Parathyroid adenoma (tissue), 2 donors: ENCODE data around the gene DSE.

ENCODE experiments used
- H2AFZ ChIP-seq: fragments of 300-600 bp; sonication (generic); one replicate; pipeline ENCODE4 v1.7.0; 2017; ENCODE audit warnings: antibody characterized with exemption, mild to moderate bottlenecking
- H3K27ac ChIP-seq: fragments of 300-600 bp; sonication (generic); one replicate; pipeline ENCODE4 v1.7.0; 2017
- H3K27me3 ChIP-seq: fragments of 300-600 bp; sonication (generic); one replicate; pipeline ENCODE4 v1.7.0; 2017; ENCODE audit warnings: low read length; ENCODE audit not compliant: control insufficient read depth, insufficient read depth
- H3K36me3 ChIP-seq: fragments of 300-600 bp; sonication (generic); one replicate; pipeline ENCODE4 v1.7.0; 2017; ENCODE audit warnings: low read length; ENCODE audit not compliant: control insufficient read depth, insufficient read depth
- H3K4me1 ChIP-seq: fragments of 300-600 bp; sonication (generic); one replicate; pipeline ENCODE4 v1.7.0; 2017; ENCODE audit warnings: control low read depth
- H3K4me2 ChIP-seq: fragments of 300-600 bp; sonication (generic); one replicate; pipeline ENCODE4 v1.7.0; 2017; ENCODE audit warnings: low read length
- H3K4me3 ChIP-seq: fragments of 300-600 bp; sonication (generic); one replicate; pipeline ENCODE4 v1.7.0; 2017; ENCODE audit warnings: low read depth, low read length
- H3K79me2 ChIP-seq: fragments of 300-600 bp; sonication (generic); one replicate; pipeline ENCODE4 v1.7.0; 2017; ENCODE audit warnings: control low read depth
- H3K9ac ChIP-seq: fragments of 300-600 bp; sonication (generic); one replicate; pipeline ENCODE4 v1.7.0; 2017; ENCODE audit warnings: mild to moderate bottlenecking
- H3K9me3 ChIP-seq: fragments of 300-600 bp; sonication (generic); one replicate; pipeline ENCODE4 v1.7.0; 2017; ENCODE audit warnings: low read length; ENCODE audit not compliant: control insufficient read depth
- CTCF ChIP-seq: fragments of 300-600 bp; sonication (generic); IDR thresholded peaks from one replicate; pipeline ENCODE4 v1.7.0; 2017; ENCODE audit warnings: antibody characterized with exemption, mild to moderate bottlenecking
- donor health status: primary hyperparathyroidism.

DSE gene

GRCh38 chr6:116482780-116483179 is 112.0 kb downstream of the DSE start:
- no peak overlapping the region for H3K27ac ChIP-seq
- H2AFZ ChIP-seq, result peak overlapping the region; percentile 21
- no peaks in the 10 kb centered on the region for H3K36me3 ChIP-seq
- H3K9ac ChIP-seq, result no peak overlapping the region
- H3K4me2 ChIP-seq, result no peak overlapping the region
- no peak for TF ChIP-seq CTCF
- no peaks in the 10 kb centered on the region for H3K27me3 ChIP-seq
- no peaks in the 10 kb centered on the region for H3K79me2 ChIP-seq
- no peaks in the 10 kb centered on the region for H3K9me3 ChIP-seq
- H3K4me1 ChIP-seq, result peaks cover 3% of the 10 kb centered on the region
- no peak overlapping the region for H3K4me3 ChIP-seq

- no peak overlapping the region for H3K4me3 ChIP-seq
- no peaks in the 10 kb centered on the region for H3K79me2 ChIP-seq
- H3K9me3 ChIP-seq, result no peaks in the 10 kb centered on the region
- H3K9ac ChIP-seq, result no peak overlapping the region
- no peak overlapping the region for H3K27ac ChIP-seq
- no peak for TF ChIP-seq CTCF
- peak overlapping the region; percentile 39 for H3K4me2 ChIP-seq
- H3K4me1 ChIP-seq, result peaks cover 3% of the 10 kb centered on the region
- H3K27me3 ChIP-seq, result no peaks in the 10 kb centered on the region
- no peaks in the 10 kb centered on the region for H3K36me3 ChIP-seq
- no peak overlapping the region for H2AFZ ChIP-seq
These were observed 112.9 kb downstream of the DSE start for GRCh38 chr6:116483616-116484015.

GRCh38 chr6:116485559-116486184 is 114.9 kb downstream of the DSE start:
- no peak for TF ChIP-seq CTCF
- Histone ChIP-seq H3K9ac (no peak overlapping the region), H3K36me3 (no peaks in the 10 kb centered on the region), H3K27ac (no peak overlapping the region), H3K79me2 (no peaks in the 10 kb centered on the region), H3K4me2 (no peak overlapping the region), H3K4me1 (peaks cover 3% of the 10 kb centered on the region), H3K4me3 (no peak overlapping the region), H3K27me3 (no peaks in the 10 kb centered on the region), H3K9me3 (no peaks in the 10 kb centered on the region), H2AFZ (no peak overlapping the region)

GRCh38 chr6:116491610-116492330 is 121.0 kb downstream of the DSE start:
- H3K4me2 ChIP-seq, result no peak overlapping the region
- H3K4me1 ChIP-seq, result no peaks in the 10 kb centered on the region
- no peak overlapping the region for H3K4me3 ChIP-seq
- no peak for TF ChIP-seq CTCF
- H3K27me3 ChIP-seq, result no peaks in the 10 kb centered on the region
- H3K9me3 ChIP-seq, result no peaks in the 10 kb centered on the region
- H3K27ac ChIP-seq, result no peak overlapping the region
- no peak overlapping the region for H3K9ac ChIP-seq
- H3K79me2 ChIP-seq, result no peaks in the 10 kb centered on the region
- H3K36me3 ChIP-seq, result no peaks in the 10 kb centered on the region
- no peak overlapping the region for H2AFZ ChIP-seq
